RPMI8226 (cell line): Measurements from ENCODE around the gene FAM200C.

Experiments used
- DNase-seq: peaks from one replicate; pipeline ENCODE4 v3.0.0-alpha.2; 2015

Gene FAM200C

DNA sequence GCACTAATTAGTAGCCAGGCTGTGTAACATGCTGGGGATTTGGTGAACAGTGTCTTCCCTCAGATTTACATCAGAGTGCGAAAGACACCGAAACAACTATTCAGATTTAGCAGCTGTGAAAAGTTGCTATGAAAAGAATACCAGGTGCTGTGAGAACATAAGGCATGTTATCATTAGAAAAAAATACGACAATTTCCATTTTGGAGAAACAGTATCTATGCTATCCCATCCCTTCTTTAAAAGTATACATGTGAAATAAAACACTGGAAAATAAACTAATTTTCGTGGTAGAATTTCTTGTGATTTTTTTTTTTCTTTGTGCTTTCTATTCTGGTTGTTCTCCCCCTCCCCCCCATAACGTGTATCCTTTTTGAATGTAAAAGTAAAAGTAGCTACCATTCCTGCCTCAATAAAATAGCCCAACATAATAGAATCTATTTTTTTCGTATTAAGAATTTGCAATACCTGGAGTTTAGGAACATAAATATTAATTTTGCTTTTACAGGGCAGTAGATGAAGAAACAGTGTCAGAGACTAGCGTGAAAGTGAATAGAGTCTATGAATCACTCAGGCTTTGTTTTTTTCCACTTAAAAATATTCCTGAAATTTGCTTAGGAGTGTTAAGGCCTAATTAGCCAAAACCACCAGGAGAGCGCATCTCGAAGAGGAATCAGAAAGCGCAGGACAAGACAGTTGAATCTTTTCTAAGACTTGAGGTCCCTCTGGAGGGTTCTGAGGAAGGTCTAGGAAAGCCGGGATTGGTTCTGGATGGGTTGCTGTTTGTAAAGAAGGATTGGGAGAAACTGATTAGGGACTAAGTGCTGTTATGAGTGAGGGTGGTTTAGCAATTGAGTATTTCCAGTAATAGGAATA is 19.8 kb upstream of the FAM200C start:
- DNase-seq: peak; percentile 17

DNA sequence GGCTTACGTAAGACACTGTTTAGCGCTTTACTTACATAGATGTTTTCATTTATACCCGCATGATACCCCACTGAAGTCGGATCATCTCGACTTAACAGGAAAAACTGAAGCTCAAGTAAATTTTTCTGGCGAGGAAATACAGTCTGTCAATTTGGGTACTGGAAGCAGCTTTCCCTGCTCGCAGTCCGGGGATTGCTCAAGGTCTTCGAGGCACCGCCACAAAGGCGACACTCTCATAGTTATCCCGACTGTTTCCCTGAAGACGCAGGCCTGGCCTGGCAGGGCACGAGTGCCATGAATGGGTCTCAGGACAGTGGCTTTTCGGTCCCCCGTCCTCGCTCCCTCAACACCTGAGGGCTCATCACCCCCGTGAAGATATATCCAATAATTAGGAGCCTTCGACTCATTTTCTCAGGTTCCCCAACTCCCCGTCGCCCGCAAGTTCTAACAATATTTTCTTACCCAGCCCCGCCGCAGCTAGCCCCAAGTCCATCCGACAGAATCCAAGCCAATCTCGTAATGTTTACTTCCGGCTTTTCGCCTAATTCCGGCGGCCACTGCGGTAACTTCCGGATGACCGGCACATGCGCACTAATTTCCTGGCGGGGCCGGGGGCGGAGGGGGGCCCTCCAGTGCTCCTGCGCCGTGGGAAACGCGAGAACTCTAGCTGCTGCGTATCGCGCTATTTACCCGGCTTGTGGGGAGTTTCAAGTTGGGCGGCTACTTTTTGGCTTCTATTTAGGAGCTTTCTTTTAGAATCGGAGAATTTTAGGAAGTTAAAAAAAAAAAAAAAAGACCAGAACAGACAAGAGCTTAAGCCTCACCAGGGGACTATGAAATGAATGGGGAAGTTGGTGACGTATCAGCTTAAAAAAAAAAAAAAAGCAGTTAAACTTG is 19.0 kb upstream of the FAM200C start, which contains the start of gene SLU7:
Gene SLU7 (minus strand): TSS at position 521 of the 897 bp plus-strand sequence. CDS start 3,787 bp downstream, outside the sequence.
- DNase-seq: peak; percentile 95

GRCh38 chr5:160398806-160399205 is 1.0 kb downstream of the FAM200C start:
- no peak for DNase-seq

GRCh38 chr5:160397492-160397891 is 2.4 kb downstream of the FAM200C start:
- no peak for DNase-seq

GRCh38 chr5:160395111-160395510 is 4.7 kb downstream of the FAM200C start:
- no peak for DNase-seq

DNA sequence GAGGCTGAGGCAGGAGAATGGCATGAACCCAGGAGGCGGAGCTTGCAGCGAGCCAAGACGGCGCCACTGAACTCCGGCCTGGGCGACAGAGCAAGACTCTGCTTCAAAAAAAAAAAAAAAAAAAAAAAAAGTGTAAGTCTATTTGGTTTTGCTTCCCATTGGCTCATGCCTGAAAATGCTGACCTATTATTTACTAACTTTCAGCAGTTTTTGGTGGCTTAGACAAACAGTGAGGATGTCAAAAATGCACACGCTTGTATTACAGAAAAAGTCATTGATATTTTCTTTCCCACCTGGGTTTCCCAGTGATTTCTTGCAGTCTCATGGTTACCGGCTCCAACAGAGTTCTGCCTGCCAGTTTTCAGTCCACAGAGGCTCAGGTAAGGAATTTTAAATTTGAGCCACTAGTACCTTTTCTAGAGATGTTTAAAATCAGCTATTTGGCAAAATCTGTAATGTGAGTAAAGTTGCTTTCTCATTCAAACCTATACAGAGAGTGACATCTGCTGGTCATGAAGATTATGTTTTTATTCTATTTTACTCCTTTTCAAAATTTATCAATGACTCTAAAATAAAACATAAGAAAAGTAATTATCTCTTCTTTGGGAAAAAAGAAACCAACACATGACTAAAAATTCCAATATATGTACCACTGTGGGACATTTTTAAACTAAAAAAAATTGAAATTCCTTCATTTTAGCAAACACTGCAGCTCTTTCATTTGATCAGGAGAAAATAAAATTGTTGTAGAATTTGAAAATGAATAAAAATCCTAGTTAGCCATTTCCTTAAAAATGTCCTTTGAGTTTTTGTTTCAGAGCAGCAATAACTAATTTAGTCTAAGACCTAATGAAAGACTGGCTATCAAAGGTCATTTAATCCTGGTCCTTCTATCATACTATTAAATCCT is 8.8 kb downstream of the FAM200C start:
- peak; percentile 29 for DNase-seq

DNA sequence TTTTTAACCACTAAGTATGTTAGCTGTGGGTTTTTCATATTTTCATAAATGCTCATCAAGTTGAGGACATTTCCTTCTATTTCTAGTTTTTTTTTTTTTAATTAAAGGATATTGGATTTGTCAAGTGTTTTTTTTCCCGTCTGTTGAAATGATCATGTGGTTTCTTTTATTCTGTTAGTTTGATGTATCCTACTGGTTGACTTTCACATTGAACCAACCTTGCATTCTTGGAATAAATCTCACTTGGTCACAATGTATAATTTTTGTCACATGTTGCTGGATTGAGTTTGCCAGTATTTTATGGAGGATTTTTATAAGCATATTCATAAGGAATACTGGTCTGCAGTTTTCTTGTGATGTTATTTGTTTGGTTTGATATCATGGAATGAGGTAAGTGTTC is 12.4 kb downstream of the FAM200C start:
- DNase-seq: no peak

DNA sequence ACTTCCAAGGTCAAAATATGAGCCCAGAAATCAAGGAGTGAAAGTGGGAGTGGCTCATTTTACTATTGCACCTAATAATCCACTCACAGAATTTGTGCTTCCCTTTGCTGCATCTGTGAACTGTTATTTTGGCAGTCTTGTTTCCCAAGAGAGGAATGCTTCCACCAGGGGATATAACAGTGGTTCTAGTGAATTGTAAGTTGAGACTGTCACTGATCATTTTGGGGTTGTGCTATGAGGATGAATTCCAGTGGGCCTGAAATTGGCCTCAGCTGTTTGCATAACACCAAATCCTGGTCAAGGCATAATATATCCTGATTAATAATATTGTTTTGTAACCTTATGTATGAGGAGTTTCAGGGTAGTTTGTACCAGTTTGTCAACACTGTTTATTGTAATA is 14.4 kb downstream of the FAM200C start:
- DNase-seq: no peak

GRCh38 chr5:160384681-160385080 is 15.2 kb downstream of the FAM200C start:
- no peak for DNase-seq

DNA sequence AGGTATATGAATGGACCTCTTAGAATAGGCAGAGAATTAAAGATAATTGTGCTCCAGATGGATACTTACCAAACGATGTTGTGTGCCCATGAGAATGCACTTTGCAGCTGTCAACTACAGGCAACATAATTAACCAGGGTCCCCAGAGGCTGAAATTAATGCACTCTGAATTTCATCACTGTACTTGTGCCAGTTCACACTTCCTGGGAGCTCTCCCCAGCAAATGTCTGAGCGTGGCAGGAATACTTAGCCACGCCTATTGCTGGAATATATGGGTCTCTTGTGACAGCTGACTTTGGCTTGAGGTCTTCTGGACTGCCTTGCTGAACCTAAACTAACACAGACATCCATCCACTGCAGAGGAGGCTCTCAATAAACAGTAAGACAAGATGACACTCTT is 17.5 kb downstream of the FAM200C start:
- DNase-seq: no peak

- no peak for DNase-seq
Measured at GRCh38 chr5:160380041-160380440, 19.8 kb downstream of the FAM200C start.

DNA sequence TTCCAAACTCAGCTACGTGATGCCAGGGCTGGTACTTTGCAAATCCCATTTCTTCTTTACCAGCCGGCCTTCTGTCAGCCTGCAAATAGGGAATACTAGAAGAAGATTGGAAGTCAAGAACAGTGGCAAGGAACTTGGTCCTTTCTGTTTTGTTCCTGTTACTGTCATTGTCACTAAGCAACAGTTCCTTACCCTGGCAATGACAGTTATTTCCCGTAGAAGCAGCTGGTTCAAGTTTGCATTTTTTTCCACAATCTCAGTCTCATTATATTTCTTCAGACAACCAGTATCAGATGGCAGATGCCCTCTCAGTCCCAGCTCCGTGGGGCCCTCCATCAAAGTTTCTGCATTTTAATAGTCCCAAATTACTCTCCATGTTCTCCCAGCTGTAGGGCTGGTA is 20.3 kb downstream of the FAM200C start:
- no peak for DNase-seq

DNA sequence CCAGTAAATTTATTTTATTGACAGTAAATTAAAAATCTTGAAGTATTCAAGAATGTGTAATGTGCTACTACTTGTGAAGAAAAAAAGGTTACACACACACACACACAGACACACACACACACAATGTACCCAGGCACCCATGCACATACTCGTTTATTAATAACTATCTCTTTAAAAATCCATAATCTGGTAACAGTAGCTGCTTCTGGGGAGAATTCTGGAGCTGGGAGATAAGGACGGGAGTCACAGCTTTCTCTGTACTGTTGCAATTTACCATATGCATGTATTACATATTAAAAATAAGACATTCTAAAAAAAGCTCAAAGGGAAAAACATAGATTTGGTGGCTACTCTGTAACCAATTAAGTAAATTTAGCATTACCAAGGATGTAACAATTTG is 21.5 kb downstream of the FAM200C start:
- DNase-seq: no peak

DNA sequence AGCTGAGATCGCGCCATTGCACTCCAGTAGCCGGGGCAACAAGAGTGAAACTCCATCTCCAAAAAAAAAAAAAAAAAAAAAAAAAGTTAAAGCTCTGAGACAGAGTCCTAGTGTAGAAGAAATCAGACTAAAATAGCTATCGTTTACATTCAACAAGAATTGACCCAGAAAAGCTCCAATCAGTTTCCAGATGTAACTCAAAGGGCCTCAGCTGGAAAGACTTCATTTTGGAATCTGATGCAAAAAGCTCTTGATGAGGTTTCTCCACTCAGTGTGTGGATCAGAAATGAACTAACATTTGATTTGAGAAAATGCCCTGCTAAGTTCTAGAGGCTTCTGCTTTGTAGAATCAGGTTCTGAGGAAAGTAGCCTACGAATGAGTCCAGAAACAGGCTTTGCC is 22.2 kb downstream of the FAM200C start:
- DNase-seq: no peak

DNA sequence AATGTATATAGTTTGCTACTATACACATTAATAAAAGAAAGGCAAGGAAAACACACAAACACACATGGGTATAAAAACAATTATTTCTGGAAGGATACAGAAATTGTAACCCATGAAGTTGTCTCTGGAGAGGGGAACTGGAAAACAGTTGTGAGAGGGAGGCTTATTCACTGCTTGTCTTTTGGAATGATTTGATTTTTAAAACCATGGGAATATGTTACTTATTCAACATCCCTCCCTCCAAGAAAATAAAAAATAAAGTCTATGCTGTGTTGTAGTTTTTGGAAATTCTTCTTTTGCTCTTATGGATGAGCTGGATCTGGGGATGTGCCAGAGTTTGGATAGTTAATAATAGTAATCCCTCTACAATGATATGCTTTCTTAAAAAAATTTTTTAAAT is 23.4 kb downstream of the FAM200C start:
- no peak for DNase-seq

DNA sequence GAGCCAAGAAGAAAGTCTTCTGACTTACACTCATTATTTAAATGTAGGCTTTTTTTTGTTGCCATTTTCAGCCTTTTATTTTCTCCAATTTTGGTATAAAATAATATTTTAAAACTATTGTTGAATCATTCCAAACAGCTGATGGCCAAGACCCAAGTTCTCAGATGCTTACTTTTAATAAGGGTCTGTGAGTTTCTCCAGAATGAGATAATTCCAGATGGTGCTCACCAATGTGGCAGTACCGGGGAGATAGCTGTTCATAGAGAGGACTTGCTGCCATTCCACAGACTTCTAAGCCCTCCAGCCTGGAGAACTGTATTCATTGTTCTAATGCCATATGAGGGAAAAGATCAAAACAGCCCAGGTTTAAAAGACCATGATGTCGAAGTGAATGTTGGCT is 24.2 kb downstream of the FAM200C start:
- no peak for DNase-seq

- DNase-seq: no peak
Measured at GRCh38 chr5:160375166-160375565, 24.7 kb downstream of the FAM200C start.

DNA sequence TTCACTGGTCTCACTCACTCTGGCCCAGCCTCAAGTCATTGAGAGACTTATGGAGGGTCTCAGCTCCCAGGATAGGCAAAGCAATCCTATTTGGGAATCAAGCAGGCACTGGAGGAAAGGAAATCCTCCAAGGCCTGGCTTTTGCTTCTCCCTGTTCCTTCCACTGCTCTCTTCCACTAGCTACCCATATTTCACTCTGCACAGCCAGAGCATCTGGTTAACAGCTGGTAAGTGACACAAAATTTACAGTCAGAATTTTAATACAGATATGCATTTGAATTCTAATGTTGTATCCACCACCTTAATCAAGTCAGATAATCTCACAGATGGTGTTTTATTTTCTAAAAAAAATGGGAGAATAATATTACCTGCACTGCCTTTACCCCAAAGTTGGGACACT is 28.6 kb downstream of the FAM200C start:
- DNase-seq: no peak

DNA sequence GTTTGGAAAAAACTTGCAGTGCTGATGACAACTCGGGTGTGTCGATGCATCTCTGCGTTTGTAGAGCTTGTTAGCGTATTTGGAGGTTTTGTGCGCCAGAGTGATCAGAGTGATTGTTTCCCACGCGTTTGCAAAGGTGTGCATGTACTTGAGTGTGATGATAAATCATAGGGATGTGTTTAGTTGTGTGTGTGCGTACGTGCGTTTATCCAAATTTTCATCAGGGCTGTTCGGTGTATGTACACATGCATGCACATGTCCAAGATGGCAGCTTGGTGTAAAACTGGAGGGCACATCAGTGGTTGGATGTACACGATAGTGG is 29.2 kb downstream of the FAM200C start:
- DNase-seq: no peak

- DNase-seq: peak; percentile 26
Measured at GRCh38 chr5:160369990-160370712, 29.7 kb downstream of the FAM200C start, which contains the start of gene C1QTNF2. TSS of gene C1QTNF2 (minus strand) at chr5:160370626. CDS start at chr5:160355011, 15,615 bp downstream.

DNA sequence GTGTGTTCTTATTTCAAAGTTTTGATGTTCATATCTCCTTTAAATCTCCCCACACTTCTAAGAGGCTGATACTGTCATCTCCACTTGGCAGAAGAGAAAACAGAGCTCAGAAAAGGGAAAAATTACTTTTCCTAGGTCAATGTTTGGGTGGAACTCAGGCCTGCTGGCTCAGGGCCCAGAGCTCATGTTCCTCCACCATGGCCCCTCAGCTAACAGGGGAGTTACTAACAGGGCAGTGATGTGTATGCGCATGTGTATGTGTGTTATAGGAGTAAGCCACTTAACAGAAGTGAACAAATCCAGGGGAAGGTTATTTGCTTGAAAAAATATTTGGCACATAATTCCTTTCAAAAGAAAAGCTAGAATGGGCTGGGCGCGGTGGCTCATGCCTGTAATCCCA is 32.0 kb downstream of the FAM200C start:
- DNase-seq: no peak

DNA sequence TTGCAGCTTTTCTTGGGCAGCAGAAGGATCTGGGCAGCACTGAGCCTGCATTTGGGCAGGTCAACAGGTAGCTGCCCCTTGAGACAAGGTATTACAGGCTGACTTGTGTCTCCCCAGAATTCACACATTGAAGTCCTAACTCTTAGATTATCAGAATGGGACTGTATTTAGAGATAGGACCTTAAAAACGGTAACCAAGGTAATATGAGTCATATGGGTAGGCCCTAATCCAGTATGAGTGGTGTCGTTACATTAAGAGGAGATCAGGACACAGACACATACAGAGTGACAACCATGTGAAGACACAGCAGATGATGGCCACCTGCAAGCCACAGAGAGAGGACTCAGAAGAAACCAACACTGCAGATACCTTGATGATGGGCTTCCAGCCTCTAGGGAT is 32.6 kb downstream of the FAM200C start:
- DNase-seq: no peak
